Tongue (tissue), 2 donors: ENCODE results near the gene QPCTL. TPM values are rescaled to one million over a fixed set of nuclear protein-coding genes. Genes with fewer than 3 reads are reported as not detected.
"Not testable (repeated sequence)": the region's sequence is repeated elsewhere in the genome, so short reads cannot be mapped to it uniquely, and the experiment has no call there.

Experiments
- DNase-seq: peaks from one replicate; pipeline ENCODE4 v3.0.0-alpha.2; 2015
- total RNA-seq: library from RNA; depleted of rRNA; stranded (reverse); fragments of >200 nt; gene quantifications from one replicate; pipeline ENCODE4 v1.2.3, GENCODE V29; 2014

Gene QPCTL
- total RNA-seq, 1 donor from 2014 or later, result 3.3 TPM

DNA sequence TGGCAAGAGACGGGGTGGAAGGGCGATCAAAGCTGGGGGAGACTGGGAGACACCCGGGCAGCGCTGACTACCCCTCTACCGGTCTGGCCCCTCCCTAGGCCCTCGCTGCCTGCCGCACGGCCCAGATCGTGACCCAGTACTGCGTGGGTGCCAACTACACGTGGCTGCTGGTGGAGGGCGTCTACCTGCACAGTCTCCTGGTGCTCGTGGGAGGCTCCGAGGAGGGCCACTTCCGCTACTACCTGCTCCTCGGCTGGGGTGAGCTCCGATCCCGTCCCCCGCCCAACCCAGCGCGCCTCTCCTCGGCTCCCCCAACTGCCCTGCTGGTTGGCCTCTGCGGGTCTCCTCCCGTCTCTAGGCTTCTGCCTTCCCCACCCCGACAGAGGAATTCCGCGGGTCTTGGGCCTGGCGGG is 15.6 kb upstream of the QPCTL start:
- no peak for DNase-seq

DNA sequence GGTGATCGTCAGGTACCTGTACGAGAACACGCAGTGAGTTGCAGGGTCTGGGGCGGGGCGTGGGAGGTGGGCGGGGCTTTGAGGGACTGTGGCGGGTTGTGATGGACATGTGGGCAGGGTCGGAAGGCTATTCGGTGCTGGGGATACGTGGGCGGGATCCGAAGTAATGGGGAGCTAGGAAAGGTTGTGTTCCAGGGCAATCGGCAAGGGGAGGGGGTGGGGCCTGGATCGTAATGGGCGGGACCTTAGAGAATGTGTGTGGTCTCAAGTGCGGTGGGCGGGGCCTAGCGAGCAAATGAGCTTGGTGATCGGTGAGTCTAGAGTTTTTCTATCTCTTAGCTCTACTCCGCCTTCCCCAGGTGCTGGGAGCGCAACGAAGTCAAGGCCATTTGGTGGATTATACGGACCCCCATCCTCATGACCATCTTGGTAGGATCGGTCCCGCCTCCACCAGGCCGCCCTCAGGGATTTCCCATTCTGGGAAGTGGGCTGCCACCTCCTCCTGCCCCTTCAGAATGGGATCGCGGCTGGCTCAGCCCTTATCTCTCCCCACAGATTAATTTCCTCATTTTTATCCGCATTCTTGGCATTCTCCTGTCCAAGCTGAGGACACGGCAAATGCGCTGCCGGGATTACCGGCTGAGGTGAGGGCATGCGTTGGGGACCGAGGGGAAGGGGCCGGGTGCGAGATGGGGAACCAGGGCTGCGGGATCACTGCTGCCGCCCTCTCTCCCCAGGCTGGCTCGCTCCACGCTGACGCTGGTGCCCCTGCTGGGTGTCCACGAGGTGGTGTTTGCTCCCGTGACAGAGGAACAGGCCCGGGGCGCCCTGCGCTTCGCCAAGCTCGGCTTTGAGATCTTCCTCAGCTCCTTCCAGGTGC is 14.9 kb upstream of the QPCTL start:
- DNase-seq, result peak; percentile 77

DNA sequence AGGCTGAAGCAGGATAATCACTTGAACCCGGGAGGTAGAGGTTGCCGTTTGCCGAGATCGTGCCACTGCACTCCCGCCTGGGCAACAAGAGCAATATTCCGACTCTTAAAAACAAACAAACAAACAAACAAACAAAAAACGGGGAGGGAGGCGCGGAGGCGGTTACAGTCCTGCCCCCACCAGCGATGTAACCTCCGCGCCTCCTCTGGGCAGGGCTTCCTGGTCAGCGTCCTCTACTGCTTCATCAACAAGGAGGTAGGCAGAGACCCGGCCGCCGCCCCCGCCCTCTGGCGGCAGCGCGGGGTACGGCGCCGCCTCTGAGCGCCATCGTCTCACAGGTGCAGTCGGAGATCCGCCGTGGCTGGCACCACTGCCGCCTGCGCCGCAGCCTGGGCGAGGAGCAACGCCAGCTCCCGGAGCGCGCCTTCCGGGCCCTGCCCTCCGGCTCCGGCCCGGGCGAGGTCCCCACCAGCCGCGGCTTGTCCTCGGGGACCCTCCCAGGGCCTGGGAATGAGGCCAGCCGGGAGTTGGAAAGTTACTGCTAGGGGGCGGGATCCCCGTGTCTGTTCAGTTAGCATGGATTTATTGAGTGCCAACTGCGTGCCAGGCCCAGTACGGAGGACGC is 11.0 kb upstream of the QPCTL start:
- DNase-seq, result peak; percentile 79

DNA sequence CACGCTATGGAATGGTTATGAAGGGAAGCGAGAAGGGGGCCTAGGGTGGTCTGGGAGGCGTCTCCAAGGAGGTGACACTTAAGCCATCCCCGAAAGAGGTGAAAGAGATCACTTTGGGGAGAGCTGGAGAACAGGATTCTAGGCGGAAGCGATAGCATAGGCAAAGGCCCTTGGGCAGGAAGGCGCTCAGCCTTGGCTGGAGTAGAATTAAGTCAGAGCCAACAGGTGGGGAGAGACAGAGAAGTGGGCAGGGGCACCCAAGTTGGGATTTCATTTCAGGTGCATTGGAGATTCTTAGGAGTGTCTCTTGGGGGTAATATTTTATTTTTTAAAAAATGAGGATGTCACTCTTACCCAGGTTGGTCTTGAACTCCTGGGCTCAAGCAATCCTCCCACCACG is 10.3 kb upstream of the QPCTL start:
- DNase-seq, result no peak

DNA sequence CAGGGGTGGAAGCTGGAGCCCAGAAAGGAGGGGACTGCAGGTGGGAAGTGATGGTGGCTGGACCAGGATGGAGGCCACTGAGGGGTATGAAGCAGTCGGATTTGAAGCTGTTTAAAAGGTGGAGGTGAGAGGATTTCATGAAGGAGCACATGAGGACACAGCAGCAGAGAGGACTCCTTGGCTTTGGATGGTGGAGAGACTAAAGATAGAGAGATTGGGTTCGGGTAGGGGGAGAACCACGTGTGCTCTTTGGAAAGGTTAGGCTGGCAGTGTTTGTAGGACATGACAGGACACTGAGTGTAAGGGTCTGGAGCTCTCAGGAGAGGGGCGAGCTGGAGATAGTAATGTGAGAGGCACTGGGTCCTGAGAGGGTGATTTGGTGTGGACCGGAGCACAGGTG is 9.6 kb upstream of the QPCTL start:
- no peak for DNase-seq

DNA sequence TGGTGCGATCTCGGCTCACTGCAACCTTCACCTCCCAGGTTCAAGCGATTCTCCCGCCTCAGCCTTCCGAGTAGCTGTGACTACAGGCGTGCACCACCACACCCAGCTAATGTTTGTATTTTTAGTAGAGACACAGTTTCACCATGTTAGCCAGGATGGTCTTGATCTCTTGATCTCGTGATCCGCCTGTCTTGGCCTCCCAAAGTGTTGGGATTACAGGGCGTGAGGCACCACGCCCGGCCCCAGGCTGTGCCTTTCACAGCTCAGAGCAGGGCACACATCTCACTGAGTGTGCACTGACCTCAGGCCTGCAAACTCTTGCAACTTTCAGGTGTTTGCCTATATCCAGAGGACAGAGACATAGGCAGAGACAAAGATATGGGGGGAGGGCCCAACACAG is 7.4 kb upstream of the QPCTL start:
- not testable (repeated sequence) for DNase-seq

DNA sequence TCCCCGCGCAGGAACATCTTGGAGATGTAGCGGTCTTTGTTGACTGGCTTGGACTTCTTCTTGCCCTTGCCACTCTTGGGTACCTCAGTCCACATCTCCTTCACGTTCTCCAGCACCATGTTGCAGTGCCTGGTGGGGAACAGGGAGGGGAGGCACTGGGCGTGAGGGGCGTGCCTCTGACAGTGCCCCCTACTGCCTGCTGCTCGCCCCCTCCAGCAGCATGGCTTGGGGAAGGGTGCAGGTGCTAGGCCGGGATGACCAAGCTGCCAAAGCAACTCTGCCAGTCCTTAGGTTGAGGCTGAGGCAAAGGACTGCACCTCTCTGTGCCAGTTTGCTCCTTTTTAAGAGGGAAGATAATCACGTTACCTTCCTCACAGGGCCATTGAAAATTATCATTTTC is 4.9 kb upstream of the QPCTL start:
- no peak for DNase-seq

DNA sequence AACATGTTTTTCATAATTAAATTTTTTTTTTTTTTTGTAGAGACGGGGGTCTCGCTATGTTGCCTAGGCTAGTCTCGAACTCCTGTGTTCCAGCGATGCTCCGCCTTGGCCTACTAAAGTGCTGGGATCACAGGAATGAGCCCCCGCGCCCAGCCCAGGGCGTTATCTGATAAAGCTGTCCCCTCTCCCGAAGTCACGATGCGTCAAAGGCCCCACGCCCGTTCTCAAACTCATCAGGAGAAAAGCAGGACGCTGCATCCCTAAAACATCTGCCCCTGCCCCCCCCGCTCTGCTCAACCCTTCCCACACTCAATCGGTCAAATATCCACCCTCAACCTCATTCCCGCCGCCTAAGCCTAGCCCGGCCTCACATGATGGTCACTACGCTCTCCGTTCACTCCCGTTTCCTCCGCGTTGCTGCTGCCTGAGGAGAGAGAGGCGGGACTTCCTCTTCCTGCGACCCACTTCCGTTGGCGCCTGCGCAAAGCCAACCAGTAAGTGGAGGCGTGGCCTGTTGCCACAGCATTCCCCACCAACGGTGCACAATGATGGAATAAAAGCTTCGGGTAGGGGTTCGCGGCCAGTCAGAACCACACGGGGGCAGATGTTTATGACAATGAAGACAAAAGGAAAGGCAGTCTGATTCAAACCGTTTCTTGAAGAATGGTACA is 815 bp upstream of the QPCTL start, which contains the start of gene SNRPD2:
Gene SNRPD2, minus strand, starts transcription at position 438 of the 671 bp plus-strand sequence. Its CDS starts 65 bp downstream, at position 373.
- DNase-seq, result peak; percentile 98

DNA sequence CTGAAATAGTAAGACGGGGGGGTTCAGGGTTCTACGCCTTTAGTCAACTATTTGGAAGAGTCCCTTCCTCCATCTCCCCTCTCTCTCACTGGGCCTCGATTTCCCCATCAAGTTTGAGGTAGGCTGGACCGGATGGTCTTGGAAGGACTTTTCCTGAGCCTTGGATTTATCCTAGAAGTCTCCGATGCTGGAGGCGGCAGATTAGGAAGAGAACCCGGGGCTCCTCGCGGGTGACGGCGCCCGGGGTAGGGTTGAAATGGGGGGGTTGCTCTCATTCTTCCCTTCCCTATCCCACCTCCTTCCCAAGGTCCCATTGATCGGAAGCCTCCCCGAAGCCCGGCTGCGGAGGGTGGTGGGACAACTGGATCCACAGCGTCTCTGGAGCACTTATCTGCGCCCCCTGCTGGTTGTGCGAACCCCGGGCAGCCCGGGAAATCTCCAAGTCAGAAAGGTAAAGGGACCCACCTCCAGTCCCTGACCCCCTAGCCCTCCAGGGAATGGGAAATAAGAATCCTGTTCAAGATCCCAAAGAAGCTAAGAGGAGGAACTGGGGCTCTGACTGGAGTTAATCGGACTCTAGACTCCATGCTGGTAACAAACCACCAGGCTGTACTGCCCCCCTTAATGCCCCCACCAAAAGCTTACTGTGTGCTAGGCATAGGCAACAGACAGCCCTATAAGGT is 781 bp downstream of the QPCTL start:
- DNase-seq, result peak; percentile 86

DNA sequence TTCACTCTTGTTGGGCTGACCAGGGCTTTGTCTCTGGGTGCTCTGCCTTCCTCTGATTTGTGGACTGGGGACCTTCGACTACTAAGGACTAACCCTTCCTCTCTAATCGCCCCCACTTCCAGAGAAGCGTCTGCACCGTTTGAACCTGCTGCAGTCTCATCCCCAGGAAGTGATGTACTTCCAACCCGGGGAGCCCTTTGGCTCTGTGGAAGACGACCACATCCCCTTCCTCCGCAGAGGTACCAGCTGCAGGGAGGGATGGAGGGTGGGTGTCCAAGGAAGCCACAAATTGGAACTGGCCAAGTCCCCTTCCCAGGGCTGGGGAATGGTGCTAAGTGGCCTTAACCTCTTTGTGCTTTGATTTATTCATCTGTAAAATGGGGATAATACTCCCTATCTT is 9.2 kb downstream of the QPCTL start:
- DNase-seq, result no peak

DNA sequence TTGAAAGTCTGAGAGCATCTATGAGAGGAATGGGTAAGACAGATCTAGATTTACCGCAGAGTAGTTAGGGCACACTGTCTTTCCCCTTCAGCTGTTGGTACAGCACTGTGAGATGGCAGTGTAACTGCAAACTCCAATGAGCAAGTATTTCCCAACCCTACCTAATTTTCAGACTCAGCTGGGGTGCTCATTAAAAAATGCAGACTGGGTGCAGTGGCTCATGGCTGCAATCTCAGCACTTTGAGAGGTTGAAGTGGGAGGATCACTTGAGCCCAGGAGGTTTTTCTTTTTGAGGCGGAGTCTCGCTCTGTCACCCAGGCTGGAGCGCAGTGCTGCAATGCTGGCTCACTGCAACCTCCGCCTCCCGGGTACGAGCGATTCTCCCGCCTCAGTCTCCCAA is 12.6 kb downstream of the QPCTL start:
- no peak for DNase-seq

DNA sequence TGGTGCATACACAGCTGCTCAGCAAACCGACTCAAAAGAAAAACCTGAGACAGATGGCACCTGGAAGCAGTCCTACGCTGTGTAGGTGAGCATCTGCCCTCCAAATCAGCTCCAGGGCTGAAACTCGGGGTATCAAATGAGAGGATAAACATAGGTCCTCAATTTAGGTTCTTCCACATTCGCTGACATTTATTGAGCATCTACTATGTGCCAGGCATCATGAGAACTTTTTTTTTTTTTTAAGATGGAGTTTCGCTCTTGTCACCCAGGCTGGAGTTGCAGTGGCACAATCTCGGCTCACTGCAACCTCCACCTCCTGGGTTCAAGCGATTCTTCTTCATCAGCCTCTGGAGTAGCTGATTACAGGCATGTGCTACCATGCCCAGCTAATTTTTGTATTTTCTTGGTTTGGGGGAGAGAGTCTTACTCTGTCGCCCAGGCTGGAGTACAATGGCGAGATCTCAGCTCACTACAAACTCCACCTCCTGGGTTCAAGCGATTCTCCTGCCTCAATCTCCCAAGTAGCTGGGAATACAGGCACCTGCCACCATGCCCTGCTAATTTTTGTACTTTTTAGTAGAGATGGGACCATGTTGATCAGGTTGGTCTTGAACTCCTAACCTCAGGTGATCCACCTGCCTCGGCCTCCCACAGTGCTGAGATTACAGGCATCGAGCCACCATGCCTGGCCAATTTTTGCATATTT is 13.4 kb downstream of the QPCTL start:
- no peak for DNase-seq

DNA sequence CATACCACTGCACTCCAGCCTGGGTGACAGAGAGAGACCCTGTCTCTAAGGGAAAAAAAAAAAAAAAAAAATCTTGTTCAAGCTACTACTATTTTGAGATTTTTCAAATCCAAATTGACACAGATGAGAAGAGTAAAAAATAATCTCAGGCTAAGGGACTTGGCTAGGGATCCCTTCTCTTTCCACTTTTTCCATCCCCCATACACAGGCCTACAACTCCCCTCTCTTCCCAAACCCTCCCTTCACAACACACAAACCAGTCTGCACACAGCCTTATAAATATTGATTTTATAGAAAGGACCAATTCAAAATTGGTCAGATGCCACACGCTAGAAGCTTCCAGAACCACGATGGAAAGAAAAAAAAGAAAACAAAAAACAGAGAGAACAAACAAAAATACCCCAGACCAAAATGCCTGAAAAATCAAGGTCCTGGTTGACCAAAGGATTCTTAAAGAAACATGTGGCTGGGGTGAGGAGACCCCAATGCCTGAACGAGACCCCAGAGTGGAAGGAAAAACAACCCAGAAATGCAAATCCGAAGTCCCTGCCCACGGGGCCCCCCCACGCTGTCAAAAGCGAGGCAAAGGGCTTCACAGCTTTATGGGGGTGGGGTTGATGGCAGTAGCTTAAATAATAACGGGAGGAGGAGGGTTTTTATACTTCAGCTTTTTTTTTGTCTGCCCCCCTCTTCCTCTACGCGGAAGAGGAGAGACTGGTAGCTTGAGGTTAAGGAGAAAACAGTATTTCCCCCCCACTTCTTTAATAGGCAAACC is 18.1 kb downstream of the QPCTL start:
- no peak for DNase-seq

DNA sequence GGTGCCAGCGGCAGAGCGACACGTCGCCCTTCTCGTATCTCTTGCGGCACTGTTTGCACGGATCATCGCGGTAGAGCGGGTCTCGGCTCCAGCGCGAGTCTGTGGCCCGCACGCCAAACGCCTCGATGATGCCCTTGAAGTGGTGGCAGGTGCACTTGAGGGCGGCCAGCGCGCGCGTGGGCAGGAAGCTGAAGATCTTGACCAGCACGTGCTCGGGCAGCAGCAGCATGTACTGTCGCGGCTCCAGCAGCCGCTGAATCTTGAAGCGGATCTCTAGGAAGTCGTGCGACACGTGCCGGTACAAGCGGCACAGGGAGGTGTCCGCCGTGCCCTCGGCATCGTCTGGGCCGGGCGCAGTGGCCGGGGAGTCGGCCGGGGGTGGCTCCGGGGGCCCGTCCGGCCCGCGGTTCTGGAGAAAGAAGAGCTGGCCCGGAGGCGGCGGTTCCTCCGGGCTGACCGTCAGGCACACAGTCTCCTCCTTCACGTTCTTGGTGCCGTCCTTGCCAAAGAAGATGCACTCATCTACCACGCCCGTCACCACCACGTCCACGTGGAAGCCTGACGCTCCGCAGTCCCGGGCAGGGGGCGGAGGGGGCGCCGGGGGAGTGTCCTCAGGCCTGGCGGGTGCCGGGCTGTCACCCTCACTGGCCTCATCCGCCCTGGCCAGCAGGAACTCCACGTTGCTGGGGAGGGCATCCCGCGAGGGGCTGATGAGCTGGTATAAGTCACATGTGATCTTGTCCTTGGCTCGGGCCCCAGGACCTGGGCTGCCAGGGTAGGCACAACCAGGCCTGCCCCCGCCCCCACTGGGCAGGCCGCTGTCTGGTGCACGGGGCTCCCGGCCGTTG is 19.6 kb downstream of the QPCTL start:
- DNase-seq, result no peak

DNA sequence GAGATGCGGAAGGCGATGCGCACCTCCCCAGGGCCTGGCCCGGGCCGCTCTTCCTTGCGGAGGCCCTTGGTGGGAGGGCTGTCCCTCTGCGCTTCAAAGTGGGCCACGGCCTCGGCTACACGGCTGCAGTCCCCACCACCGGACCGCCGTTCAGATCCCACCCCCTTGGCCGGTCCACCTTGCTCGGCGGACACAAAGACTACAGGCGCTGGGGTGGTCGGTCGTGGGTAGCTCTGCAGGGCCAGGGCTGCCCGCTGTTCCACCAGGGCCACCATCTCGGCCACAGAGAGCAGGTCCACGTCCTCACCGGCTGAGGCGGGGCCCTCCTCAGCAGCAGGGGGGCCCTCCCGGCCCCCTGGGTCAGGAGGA is 20.2 kb downstream of the QPCTL start:
- DNase-seq, result no peak

DNA sequence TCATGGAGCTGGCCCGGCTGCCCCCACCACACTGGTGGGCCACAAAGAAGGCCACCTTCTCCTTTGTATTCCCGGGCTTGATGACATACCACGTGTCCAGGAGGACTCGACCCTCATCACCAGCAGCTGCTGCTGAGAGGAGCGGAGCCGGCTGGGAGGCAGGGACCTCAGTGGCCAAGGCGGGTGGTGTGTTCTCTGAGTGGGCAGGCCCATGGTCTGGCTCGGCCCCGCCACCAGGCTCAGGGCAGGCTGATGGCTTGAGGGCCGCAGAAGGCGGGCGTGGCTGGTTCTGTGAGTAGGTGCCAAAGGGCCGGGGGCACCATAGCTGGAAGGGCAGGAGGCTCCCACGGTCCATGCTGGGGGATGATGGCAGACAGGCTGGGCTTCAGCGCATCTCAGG is 20.7 kb downstream of the QPCTL start:
- DNase-seq, result no peak

DNA sequence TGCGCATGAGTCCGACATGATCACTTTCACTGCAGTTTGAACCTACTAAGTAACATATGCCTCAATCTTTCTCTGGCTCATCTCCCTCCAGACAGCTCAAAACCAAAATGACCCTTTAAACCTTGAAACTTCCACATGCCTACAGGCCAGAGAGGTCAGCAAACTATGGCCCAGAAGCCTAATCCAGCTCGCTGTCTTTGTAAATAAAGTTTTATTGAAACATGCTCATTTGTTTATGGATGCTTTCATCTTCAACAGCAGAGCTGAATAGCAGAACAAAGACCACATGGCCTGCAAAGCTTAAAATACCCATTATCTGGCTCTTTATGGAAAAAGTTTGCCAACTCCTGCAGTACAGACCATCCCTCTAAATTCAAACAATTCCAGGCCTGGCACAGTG is 22.7 kb downstream of the QPCTL start:
- DNase-seq, result no peak

DNA sequence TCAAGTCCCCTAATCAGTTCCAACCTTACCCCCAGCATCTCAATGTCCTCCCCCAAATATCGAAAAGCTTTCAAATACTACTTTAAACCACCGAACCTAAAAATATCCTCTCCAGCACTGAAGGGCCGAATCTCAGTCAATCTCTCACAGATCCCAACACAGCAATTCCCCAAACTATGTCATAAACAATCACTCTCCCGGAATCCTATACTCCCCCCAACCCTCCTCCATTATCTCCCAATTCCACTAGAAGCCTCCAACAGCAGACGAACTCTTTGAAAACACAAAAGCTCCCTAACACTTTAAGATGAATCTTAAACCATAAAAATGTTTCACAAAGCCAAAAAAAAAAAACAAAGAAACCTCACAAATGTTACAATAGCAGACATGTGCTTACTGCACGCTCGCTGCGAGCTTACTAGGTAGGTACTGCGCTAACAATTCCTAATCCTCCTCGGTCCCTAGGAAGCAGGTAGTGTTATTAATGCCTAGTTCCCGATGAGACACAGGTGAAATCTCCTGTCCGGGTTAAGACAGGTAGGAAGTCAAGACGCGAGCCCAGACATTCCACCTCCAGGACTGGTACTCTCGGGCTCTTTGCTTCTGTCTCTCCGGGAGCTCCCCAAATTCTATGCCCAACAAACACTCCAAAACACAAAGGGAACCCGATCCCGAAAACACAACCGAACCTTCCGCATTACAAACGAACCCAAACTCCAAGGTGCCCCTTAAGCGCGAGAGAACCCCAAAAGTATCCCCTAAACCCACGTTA is 24.1 kb downstream of the QPCTL start:
- DNase-seq, result peak; percentile 54
